Stimulated activated CD8-positive, alpha-beta memory T cell treated with anti-CD3 and anti-CD28 coated beads, Interleukin-4, amount 100 ng/mL, for 1 hour (primary cell): ENCODE results near the gene ZNF571.

Source experiments
- DNase-seq, 2 donors: peaks; one replicate each; pipeline ENCODE4 v3.0.0-alpha.2; 2020; ENCODE audit warnings: low read depth in 2 of 2, low spot score in 1 of 2

The ZNF571 gene

DNA sequence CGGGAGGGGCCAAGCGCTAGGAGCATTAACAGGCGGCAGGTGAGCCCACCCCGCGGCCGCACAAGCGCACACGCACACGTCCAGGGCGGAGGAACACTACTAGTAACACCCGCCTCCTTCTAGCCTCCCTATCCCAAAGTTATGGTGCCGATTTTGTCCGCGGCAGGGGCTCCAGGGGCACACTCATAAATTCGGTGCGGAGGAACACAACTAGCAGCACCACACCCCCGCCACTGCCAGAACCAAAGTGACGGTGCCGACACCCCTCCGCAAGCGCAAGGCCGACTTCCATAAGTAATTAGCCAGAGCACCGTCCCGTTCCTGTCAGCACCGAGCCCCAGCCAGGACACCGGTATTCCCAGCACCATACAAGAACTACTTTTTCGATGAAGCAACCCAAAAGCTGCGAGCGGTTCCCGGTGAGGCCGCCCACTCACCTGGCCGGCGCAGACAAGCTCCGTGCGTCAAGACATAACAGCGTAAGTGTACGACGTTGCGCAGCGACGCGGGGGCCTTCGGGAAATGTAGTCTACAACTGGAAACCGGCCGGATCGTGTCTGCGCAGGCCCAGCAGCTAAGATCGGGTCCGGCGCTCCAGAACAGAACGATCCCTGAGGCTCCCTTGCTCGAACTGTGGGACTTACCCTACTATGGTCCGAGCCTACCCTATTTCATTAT, at the start of gene ZNF571, which contains the start of gene ZNF540:
ZNF571 (minus strand) TSS at position 489 of the 678 bp plus-strand sequence. CDS start 8,116 bp downstream, outside the sequence.
ZNF540 (plus strand) TSS at position 573 of the 678 bp plus-strand sequence. CDS start 3,572 bp downstream, outside the sequence.
- peak; percentile 73 to 86 for DNase-seq

DNA sequence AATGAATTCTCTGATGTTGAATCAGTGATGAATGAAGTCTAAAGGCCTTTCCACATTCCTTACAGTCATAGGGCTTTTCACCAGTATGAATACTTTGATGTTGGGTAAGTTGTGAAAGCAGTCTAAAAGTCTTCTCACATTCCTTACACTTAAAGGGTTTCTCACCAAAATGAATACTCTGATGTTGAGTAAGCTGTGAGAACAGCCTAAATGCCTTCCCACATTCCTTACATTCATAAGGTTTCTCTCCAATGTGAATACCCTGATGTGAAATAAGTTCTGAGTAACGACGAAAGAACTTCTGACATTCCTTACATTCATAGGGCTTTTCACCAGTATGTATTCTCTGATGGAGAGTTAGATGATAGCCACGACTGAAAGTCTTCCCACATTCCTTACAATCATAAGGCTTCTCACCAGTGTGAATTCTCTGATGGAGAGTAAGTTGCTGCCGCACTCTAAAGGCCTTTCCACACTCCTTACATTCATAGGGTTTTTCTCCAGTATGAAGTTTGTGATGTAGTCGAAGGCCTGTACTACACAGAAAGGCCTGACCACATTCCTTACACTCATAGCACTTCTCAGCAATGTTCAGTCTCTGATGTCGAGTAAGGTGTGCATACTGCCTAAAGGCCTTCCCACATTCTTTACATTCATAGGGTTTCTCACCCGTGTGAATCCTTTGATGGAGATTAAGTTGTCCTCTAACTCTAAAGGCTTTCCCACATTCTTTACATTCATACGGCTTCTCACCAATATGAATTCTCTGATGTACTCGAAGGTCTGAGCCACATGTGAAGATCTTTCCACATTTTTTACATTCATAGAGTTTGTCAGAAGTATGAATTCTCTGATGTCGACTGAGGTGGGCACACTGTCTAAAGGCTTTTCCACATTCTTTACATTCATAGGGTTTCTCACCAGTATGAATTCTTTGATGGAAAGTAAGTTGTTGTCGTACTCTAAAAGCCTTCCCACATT, 40.8 kb upstream of the ZNF571 start:
- DNase-seq, result no peak

DNA sequence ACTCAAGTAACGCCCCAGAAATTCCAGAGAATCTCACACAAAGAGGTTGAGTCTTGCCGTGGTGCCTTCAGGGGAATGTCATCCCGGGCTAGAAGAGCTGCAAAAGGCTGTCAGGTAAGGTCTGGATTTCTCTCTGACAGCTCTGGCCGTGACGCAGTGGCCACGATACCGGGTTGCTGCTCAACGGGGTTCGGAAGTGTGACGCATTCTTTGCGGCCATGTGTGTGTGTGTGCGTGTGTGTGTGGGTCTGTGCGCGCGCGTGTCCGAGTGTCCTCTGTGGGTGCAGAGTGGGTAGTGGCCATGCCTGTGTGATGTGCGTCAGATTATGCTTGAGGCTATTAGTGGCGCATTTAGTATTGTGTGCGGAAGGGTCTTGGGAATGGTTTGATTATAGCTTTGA, 390 bp upstream of the ZNF571 start:
- peak; percentile 17 to 37 for DNase-seq

DNA sequence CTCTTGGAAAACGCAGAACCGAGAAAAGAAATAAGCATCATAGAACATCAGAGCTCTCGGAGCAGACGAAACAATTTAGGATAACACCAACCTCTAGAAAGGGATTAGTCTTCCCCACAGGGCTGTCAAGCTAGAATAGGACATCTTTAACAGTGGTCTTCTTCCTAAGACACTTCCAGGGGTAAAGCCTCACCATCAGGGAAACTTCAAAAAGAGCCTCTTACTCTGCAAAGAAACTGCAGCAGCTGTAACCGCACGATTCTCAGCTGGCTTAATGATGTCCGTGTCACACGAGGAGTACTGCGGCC, 642 bp downstream of the ZNF571 start:
- DNase-seq, result no peak

DNA sequence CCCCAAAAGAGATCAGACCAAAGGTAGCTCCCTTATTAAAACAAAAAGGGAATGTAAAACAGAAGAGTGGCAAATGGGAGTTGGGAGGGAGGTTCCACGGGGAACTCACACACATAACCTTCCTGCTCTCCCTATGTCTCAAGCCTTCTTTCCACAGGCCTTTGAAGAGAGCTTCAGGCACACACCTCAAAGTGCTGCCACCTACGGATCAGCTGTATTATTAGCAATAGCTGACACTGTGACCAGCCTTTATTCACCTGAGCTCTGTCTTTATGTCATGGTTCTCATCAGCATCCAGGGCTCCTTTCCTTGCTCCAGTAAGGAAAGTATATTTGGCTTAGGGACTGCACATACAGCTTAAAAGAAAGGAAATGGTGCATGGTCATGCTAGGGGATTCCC, 11.3 kb downstream of the ZNF571 start:
- no peak for DNase-seq

DNA sequence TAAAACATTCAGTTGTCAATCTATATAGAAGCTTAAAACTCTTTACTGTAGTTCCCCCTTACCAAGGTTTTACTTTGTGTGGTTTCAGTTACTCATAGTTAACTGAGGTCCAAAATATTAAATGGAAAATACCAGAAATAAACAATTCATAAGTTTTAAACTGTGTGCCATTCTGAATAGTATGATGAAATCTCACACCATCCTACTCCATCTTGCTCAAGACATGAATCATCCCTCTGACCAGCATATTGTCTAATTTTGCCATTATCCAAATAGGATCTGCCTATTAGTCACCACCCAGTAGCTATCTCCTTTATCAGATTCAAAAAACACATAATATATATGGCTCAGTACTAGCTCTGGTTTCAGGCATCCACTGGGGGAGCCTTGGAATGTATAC, 22.4 kb downstream of the ZNF571 start:
- no peak for DNase-seq

DNA sequence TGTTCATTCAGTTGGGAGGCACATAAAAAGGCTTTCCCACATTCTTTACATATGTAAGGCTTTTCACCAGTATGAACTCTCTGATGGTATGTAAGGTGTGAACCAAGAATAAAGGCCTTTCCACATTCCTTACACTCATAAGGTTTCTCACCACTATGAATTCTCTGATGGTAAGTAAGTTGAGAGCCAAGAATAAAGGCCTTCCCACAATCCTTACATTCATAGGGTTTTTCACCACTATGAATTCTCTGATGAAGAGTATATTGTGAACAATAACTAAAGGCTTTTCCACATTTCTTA, 29.3 kb downstream of the ZNF571 start:
- no peak for DNase-seq

DNA sequence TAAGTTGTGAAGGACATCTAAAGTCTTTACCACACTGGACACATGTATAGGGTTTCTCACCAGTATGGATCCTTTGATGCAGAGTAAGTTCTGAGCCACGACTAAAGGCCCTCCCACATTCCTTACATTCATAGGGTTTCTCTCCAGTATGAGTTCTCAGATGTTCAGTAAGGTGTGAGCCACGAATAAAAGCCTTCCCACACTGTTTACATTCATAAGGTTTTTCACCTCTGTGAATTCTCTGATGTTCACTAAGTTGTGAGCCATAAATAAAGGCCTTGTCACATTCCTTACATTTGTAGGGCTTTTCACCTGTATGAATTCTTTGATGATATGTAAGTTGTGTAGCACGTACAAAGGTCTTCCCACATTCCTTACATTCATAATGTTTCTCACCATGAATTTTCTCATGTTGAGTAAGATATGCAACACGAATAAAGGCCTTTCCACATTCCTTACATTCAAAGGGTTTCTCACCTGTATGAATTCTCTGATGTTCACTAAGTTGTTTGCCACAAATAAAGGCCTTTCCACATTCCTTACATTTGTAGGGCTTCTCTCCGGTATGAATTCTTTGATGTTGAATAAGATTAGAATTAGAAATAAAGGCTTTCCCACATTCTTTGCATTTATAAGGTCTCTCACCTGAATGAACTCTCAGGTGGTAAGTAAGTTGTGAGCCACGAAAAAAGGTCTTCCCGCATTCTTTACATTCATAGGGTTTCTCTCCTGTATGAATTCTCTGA, 29.8 kb downstream of the ZNF571 start:
- DNase-seq, result no peak

DNA sequence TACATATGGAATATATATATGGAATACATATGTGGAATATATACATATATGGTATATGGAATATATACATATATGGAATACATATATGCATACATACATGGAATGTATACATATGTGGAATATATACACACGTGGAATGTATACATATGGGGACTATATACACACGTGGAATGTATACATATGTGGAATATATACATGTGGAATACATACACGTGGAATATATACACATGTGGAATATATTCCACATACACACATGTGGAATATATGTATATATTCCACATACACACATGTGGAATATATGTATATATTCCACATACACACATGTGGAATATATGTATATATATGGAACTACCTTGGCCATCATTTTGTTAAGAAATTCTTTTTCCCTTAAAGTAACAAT, 31.1 kb downstream of the ZNF571 start:
- no peak for DNase-seq

DNA sequence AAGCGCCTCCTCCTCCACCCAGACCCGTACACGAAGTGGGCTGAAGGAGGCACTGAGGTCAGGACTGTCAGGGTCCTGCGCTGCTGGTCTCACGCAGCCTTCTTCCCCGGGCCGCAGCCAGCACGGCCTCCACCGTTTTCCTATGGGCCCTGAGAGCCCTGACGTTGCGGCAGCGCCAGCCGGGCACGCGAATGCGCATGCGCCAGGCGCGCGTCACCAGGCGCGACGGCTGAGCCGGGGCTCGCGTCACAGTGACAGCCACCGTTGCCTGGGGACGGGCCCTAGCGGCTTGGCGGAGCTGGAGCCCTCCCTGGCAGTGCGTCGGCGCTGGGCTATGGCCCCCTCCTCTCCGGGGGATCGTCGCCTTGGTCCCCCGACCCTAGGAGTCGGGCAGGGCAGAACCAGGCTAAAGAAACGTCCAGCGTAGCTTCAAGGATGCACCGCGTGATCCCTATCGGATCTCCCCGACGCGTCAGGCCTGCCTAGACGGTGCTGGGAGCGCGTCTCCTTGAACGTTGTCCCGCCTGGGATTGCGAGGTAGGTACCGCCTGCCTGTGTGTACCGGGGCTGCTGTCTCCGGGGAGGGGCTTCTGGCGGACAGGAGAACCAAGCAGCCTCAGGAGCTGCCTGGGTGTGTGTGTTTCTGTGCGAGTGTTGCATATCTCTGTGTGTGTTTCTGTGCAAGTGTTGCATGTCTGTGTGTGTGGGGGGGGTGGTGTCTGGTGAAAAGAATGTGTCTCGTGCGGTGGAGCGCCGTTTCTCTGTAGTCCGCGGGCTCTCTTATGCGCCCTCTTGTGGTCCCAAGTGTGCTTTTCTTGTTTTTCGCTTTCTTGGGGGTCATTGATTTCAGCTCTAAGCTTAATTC, 43.2 kb downstream of the ZNF571 start:
- DNase-seq, result no peak

DNA sequence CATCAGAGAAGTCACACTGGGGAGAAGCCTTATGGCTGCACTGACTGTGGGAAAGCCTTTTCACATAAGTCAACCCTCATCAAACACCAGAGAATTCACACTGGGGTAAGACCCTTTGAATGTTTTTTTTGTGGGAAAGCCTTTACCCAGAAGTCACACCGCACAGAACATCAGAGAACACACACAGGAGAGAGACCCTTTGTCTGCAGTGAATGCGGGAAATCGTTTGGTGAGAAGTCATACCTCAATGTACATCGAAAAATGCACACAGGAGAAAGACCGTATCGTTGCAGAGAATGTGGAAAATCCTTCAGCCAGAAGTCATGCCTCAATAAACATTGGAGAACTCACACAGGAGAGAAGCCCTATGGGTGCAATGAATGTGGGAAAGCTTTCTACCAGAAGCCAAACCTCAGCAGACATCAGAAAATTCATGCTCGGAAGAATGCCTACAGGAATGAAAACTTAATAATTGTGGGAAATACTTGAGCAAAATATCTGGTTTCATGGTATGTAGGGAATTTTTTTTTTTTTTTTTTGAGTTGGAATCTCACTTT, 57.1 kb downstream of the ZNF571 start:
- no peak for DNase-seq

DNA sequence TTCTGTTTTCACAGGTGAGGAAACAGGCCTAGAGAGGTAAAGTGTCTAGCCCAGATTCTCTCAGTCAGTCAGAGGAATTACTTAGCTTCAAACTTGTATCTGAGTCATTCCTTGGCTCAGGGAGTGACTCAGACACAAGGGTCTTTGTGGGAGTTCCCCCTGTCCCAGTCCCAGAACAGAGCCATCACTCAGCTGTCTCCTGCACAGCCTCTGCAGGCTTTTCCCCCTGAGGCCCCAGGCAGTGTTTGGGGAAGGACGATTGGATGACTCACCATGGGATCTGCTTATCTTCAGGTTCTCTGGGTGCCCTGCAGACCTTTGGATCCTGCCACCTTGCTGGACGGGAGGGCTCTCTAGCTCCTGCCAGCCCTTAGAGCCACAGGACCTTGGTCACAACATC, 74.7 kb downstream of the ZNF571 start:
- DNase-seq, result no peak
